Skeletal muscle tissue (tissue), 4 donors: ENCODE measurements around the gene HSD11B1L. TPM values are rescaled to one million over a fixed set of nuclear protein-coding genes. Genes with fewer than 3 reads are reported as not detected.

ENCODE experiments used
- H3K27ac ChIP-seq: one replicate; pipeline ENCODE4 v1.7.0; 2013; ENCODE audit warnings: mild to moderate bottlenecking, low read depth, low read length, inconsistent platforms
- H3K27me3 ChIP-seq, 3 donors: one replicate each; pipeline ENCODE4 v1.7.0; 2013; ENCODE audit warnings: low read length in 3 of 3; ENCODE audit not compliant: control insufficient read depth in 3 of 3, insufficient read depth in 3 of 3
- H3K36me3 ChIP-seq, 3 donors: one replicate each; pipeline ENCODE4 v1.7.0; 2013; ENCODE audit warnings: low read length in 3 of 3; ENCODE audit not compliant: control insufficient read depth in 3 of 3, insufficient read depth in 3 of 3
- H3K4me1 ChIP-seq, 3 donors: one replicate each; pipeline ENCODE4 v1.7.0; 2013; ENCODE audit warnings: low read length in 3 of 3, mild to moderate bottlenecking in 3 of 3; ENCODE audit not compliant: control insufficient read depth in 3 of 3, insufficient read depth in 3 of 3
- H3K4me3 ChIP-seq, 3 donors: one replicate each; pipeline ENCODE4 v1.7.0; 2013; ENCODE audit warnings: low read length in 3 of 3
- H3K9ac ChIP-seq, 3 donors: one replicate each; pipeline ENCODE4 v1.7.0; 2013; ENCODE audit warnings: low read length in 3 of 3, mild to moderate bottlenecking in 3 of 3, moderate library complexity in 2 of 3, low read depth in 1 of 3
- H3K9me3 ChIP-seq, 3 donors: one replicate each; pipeline ENCODE4 v1.7.0; 2013; ENCODE audit warnings: low read length in 3 of 3; ENCODE audit not compliant: control insufficient read depth in 3 of 3
- total RNA-seq: library from RNA; depleted of rRNA; stranded (reverse); fragments of >200 nt; gene quantifications from one replicate; pipeline ENCODE4 v1.2.3, GENCODE V29; 2014
- donor health status: Osteomylitis.

HSD11B1L gene, protein sequence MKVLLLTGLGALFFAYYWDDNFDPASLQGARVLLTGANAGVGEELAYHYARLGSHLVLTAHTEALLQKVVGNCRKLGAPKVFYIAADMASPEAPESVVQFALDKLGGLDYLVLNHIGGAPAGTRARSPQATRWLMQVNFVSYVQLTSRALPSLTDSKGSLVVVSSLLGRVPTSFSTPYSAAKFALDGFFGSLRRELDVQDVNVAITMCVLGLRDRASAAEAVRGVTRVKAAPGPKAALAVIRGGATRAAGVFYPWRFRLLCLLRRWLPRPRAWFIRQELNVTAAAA
- total RNA-seq, result 4.7 TPM

DNA sequence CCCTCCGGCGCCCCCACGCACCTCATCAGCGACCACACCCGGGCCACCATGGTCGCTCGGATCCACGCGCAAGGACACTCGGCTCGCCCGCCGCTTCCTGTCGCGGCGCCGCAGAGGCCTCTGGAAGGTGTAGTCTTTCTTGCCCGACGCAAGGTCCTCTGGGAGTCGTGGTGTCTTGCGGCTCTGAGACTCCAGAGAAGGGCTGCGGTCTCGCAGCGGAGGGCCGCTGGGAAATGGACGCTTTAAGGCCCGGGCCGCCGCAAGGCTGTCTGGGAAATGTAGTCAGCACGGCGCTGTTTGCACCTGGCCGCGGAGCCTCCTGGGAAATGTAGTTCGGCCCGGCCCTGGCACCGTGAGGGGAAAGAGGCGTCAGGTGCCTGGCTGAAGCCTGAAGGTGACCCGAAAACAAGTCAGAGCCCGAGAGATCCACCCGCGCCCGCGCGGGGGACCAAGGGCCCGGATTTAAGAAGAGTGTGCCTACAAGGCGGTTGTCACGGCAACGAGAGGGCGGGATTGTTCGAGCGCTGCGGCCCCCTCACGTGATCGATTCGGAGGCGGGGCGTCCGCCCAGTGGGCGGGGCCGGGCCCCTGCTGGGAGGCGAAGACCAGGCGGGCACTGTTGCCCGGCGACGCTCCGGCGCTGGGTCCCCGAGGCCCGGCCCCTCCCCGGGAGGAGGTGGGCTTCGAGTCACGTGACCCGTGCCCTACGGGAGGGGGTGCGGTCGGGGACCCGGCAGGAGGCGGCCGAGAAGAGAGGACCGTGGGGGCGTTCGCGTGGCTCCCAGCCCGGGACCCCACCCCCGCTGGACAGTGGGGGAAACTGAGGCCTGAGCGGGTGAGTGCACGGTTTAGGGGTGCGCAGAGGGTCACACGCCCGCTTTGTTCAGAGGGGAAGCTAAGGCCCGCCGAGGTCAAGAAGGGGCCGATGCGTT is at the start of gene HSD11B1L, which contains the start of gene MICOS13:
Gene HSD11B1L (plus strand): TSS at position 591 of the 932 bp plus-strand sequence. CDS start 3,806 bp downstream, outside the sequence.
Gene MICOS13 (minus strand): TSS at position 80 of the 932 bp plus-strand sequence. CDS start 30 bp downstream, at position 50.
- Histone ChIP-seq H3K4me1 (peaks cover 26 to 48% (median 29%) of the 10 kb centered on the region in 3 donors), H3K36me3 (peaks cover 5 to 7% (median 6%) of the 10 kb centered on the region in 3 donors), H3K27me3 (no peaks in the 10 kb centered on the region), H3K9me3 (no peaks in the 10 kb centered on the region), H3K27ac (peak within 1 kb of the TSS; percentile 92), H3K4me3 (peak within 1 kb of the TSS; percentile 97 to 99 (median 99)), H3K9ac (peak within 1 kb of the TSS; percentile 97 to 99 (median 99))

DNA sequence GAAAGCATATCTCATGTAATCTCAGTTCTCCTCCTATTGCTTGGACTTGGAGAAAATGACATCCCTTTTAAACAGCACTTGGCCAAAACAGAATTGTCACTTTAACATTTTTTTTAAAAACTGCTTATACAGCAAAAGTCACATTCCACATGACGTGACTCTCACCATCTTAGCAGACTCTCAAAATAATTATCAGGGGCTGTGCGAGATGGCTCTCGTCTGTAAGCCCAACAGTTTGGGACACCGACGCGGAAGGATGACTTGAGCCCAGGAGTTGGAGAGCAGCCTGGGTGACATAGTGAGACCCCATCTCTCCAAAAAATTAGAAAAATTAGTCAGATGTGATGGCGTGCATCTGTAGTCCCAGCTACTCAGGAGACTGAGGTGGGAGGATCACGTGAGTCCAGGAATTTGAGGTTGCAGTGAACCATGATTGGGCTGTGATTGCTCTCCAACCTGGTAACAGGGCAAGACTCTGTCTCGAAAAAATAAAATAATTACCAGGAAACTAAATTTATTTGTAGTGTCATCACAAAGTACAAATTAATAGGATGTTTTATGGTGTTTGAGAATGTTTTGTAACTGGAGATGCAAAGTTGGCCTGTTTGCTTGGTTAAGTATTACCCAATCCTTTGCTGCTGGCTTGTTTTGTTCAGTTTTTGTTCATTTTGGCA is 49.1 kb upstream of the HSD11B1L start:
- Histone ChIP-seq H3K27ac (no peak overlapping the region), H3K9ac (no peak overlapping the region), H3K36me3 (peaks cover 14 to 24% (median 17%) of the 10 kb centered on the region in 3 donors), H3K4me3 (peak overlapping the region in 1 of 3 donors; percentile 22), H3K4me1 (peaks cover 40 to 52% (median 47%) of the 10 kb centered on the region in 3 donors), H3K27me3 (no peaks in the 10 kb centered on the region), H3K9me3 (no peaks in the 10 kb centered on the region)

DNA sequence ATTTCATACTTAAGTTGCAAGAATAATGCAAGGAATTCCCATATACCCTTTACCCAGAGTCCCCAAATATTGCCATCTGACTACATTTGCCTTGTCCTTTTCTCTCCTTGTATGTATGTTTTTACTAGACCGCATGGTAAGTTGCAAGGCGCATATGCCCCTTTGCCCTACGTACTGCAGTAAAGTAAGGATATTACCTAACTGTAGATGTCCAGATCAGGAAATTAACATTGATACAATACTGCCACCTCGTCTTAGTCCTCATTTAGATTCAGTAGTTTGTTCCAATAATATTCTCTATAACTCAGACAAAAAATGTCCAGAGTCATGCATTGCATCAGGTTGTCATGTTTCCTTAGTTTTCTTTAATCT is 48.6 kb upstream of the HSD11B1L start:
- H3K4me3 ChIP-seq, result peak overlapping the region in 1 of 3 donors; percentile 22
- H3K36me3 ChIP-seq, result peaks cover 9 to 18% (median 11%) of the 10 kb centered on the region in 3 donors
- no peak overlapping the region for H3K27ac ChIP-seq

DNA sequence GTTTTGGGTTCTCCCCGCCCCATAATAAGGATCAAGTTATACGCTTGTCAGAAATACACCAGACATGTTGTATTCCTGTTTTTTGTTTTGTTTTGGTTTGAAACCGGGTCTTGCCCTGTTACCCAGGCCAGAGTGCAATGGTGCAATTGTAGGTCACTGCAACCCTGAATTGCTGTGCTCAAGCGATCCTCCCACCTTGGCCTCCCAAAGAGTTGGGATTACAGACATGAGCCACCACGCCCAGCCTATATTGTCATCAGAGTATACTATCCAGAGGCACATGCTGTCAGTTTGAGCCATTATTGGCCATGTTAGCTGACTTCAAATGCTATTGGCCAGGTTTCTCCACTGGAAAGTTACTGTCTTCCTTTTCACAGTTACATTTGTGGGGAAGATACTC is 48.2 kb upstream of the HSD11B1L start:
- Histone ChIP-seq H3K4me1 (peaks cover 31 to 44% (median 40%) of the 10 kb centered on the region in 3 donors), H3K27ac (no peak overlapping the region), H3K4me3 (no peak overlapping the region), H3K9ac (no peak overlapping the region), H3K9me3 (no peaks in the 10 kb centered on the region), H3K36me3 (peaks cover 4 to 14% (median 7%) of the 10 kb centered on the region in 3 donors), H3K27me3 (no peaks in the 10 kb centered on the region)

More for the DNA sequence above, 48.6 kb upstream of the HSD11B1L start:
- Histone ChIP-seq H3K4me1 (peaks cover 35 to 48% (median 44%) of the 10 kb centered on the region in 3 donors), H3K9me3 (no peaks in the 10 kb centered on the region), H3K9ac (no peak overlapping the region), H3K27me3 (no peaks in the 10 kb centered on the region)

DNA sequence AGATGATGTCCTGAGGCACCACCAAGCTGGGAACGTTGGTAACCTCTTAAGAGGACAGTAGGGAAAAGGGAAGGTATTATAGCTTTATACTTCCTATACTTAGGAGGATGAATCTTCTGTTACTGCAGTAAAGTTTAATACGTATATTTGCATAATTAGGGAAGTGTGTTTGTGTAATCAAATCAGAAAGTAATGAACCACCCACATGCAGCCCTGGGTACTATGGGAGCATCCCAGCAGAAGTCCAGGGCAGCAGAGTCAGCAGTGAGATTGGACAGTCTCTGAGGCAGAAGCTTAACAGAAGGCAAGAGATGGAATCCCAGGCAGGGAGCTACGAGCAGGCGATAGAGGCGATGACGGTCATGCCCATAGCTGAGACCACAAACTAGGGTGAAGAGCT is 45.4 kb upstream of the HSD11B1L start:
- no peak overlapping the region for H3K4me3 ChIP-seq
- no peak overlapping the region for H3K27ac ChIP-seq
- no peaks in the 10 kb centered on the region for H3K9me3 ChIP-seq
- no peak overlapping the region for H3K9ac ChIP-seq
- no peaks in the 10 kb centered on the region for H3K27me3 ChIP-seq
- peaks cover 15 to 28% (median 22%) of the 10 kb centered on the region in 3 donors for H3K4me1 ChIP-seq
- H3K36me3 ChIP-seq, result peaks cover 0 to 5% (median 0%) of the 10 kb centered on the region in 3 donors

DNA sequence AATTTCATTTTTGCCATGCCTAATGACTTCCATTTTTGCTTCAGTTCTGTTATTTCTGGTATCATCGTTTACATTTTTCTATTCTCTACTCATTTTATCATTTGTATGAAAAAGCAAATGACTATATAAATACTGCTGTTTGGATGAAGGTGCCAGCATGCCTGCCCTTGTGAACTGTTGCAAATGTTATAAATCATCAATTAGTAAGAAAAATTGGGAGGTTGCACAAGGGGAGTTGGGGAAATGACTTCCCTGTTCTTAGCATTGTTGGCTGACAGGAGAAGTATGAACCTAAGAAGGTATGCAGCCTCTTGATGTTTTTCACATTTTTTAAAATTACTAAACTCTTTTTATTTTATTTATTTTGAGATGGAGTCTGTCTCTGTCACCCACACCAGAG is 42.9 kb upstream of the HSD11B1L start:
- Histone ChIP-seq H3K4me3 (no peak overlapping the region), H3K27ac (no peak overlapping the region), H3K9ac (no peak overlapping the region), H3K27me3 (no peaks in the 10 kb centered on the region), H3K36me3 (peaks cover 5 to 19% (median 14%) of the 10 kb centered on the region in 3 donors), H3K4me1 (peaks cover 0 to 9% (median 3%) of the 10 kb centered on the region in 3 donors), H3K9me3 (no peaks in the 10 kb centered on the region)

DNA sequence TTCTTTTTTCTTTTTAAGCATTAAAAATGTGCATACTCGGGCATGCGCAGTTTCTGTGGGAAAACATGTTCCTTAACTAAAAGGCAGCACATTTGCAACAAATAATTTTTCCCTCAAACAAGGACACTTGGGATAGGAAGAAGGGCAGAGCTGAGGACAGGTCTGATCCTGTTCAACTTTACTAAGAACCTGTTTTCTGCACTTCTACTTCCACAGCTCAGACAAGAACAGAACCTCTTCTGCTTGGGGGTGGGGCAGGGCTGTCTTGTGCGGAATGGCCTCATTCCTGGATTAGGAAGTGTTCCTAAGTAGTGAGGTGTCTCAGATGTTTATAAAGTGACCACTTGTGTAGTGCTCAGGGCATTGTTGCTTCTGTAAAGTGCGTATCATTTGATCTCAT is 39.7 kb upstream of the HSD11B1L start:
- Histone ChIP-seq H3K27ac (no peak overlapping the region), H3K9me3 (no peaks in the 10 kb centered on the region), H3K9ac (no peak overlapping the region), H3K4me1 (peaks cover 0 to 2% (median 0%) of the 10 kb centered on the region in 3 donors), H3K36me3 (peaks cover 18 to 37% (median 29%) of the 10 kb centered on the region in 3 donors), H3K27me3 (no peaks in the 10 kb centered on the region), H3K4me3 (no peak overlapping the region)

DNA sequence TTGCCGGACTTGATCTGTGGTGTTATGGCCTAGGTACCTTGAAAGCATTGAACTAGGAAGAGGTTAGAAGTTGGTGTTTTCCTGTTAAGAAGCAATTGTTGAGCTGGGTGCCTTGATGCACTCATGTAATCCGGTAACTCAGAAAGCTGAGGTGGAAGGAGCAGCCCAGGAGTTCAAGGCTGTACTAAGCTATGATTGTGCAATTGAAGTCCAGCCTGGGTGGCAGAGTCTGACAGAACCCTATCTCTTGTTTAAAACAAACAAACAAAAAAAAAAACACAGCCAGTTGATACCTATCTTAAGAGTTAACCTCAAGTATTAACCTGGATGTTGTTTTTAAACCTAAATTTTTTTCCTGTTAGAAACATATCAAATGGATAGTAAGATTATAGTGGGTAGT is 38.6 kb upstream of the HSD11B1L start:
- Histone ChIP-seq H3K4me1 (peaks cover 0 to 2% (median 0%) of the 10 kb centered on the region in 3 donors), H3K9me3 (no peaks in the 10 kb centered on the region), H3K36me3 (peaks cover 28 to 47% (median 40%) of the 10 kb centered on the region in 3 donors), H3K4me3 (no peak overlapping the region), H3K27me3 (no peaks in the 10 kb centered on the region), H3K9ac (no peak overlapping the region), H3K27ac (no peak overlapping the region)

DNA sequence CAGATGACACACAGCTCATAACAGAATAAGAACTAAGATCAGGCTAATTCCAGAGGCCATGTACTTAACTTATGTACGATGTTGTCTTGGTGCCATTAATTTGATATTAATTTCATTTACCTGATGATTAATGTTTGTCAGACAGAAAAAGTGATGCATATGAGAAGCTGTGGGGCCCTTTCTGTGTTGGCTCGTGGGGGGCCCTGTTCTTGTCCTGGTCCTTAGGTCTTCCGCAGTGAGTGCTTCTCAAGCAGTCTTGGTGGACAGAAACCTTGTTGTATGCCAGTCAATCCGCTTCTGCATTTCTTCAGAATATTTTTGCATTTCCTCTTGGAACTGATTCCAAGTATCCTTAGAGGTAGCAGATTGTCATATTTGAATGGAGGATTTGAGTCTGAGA is 37.8 kb upstream of the HSD11B1L start:
- no peaks in the 10 kb centered on the region for H3K9me3 ChIP-seq
- H3K27ac ChIP-seq, result no peak overlapping the region
- peaks cover 33 to 53% (median 45%) of the 10 kb centered on the region in 3 donors for H3K36me3 ChIP-seq
- no peak overlapping the region for H3K4me3 ChIP-seq
- no peaks in the 10 kb centered on the region for H3K27me3 ChIP-seq
- H3K4me1 ChIP-seq, result peaks cover 0 to 2% (median 0%) of the 10 kb centered on the region in 3 donors
- no peak overlapping the region for H3K9ac ChIP-seq
